HG03439 (cell line): ENCODE results near the gene RPS6KA2.

ENCODE experiments used
- ATAC-seq: cut with Tn5 transposase; IDR thresholded peaks from one replicate; pipeline ENCODE4 v1.9.1; 2021; ENCODE audit warnings: mild to moderate bottlenecking, moderate library complexity; ENCODE audit not compliant: unreplicated experiment

Gene RPS6KA2

DNA sequence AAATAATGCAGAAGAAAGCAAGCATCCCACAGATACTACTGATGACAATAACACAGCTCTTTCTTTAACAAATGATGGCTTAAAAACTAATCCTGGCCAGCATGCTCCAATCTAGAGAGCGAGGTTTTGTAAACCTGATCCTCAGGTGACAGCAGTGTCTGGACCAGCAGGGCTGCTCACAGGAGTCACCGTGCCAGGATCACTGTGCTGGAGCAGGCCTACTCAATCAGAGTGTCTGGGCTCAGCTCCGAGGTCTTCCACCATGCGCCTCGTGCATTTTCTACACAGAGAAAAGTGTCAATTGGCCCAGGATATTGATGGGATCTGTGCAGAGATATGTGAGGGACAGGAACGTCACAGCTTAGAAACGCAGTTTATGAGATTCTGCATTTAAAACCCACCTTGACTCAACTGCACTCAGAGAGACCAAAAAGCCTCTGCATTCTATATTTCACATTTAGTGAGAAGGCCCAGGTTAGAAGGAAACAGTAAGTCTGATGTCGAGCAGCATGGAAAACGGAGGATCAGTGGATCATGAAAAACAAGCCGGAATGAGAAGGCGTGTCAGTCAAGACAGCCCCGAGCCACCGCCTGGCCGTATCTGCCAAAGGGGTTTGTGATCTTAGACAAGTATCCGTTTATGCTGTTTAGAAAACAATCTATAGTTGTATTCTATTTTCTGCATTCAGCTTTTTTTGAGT is 48.4 kb downstream of the RPS6KA2 start:
- ATAC-seq = no peak

DNA sequence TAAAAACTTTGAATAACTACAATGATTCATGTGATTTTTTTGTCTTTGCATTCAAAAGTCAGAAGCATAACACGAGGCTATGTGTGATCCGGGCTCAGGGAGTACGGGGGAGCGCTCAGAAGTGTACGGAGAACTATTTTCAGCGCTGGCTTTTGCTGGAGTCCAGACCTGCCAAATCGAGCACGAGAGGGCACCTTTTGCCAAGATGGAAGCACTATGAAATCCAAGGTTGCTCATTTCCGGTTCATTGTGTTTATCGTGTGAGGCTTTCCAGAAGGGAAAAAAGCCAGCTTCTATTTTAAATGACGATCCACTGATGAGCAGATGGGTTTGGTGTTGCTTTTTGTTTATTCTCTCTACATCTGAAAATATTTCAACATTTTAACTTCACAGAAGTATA is 51.8 kb downstream of the RPS6KA2 start:
- no peak for ATAC-seq

DNA sequence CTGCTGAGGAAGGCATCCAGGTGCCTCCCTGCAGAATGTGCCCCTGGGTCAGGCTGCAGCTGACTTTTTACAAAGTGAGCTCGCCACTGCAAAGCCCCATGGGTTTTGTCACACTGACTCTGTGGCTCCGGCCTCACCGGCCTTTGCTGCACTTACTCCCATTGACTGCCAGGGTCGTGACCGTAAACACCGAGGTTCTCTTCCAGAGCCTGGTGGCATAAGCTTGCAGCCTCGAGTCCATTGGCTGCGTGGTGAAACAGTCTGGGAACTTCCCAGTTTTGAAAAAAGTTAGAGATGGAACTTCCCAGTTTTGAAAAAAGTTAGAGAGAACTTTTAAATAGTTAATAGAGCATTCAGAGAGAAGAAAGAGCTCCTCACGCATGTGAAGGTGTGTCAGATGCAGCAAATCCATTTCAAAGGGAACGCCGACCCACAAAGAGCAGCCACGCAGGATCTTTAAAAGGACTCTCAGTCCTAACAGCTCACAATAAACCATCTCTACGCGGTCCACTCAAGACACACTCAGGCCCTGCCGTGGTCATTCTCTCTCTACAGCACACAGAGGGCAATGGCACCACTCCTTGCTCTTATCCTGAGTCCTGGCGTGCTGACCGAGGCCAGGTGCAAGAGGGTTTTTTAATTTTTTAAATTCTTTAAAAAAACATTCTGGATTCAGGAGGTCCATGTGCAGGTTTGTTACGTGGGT is 53.4 kb downstream of the RPS6KA2 start:
- no peak for ATAC-seq

DNA sequence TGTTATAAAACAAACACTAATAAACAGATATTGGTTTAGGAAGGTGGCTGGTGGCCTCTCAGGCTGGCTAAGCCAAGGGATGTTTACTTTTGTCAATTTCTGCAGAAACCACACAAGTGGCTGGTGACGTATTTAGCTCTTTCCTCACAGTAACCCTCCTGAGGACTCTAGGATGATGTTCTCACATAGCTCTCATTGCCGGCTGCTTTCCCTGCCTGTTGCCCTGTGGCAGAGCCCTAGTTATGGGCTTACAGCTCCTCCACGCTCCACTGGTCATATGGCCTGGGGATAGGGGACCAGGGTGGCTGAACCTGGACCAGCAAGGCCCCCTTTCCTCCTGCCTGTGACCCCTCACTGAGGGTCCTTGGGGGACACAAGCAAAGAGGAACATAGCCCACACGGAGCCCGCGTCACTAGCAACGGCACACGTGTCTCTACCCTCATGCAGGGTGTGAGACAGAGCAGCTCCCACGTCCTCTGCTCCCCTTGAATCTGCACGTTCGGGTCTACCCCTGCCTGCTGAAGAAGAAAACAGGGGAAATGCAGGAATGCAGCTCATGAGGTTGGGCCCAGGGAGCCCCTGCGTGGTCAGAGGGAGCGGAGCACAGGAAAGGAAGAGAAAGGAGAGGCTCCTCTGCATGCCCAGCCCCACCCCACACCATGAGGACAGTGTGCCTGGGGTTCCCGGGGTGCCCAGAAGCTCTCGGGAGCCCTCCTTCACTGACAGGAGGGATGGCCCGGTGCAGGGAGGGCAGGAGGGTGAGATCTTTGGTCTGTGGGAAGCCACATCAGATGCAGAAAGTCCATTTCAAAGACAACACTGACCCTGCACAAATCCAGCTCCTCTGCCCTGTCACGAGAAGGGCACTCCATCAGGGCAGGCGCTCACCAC is 54.4 kb downstream of the RPS6KA2 start:
- no peak for ATAC-seq

DNA sequence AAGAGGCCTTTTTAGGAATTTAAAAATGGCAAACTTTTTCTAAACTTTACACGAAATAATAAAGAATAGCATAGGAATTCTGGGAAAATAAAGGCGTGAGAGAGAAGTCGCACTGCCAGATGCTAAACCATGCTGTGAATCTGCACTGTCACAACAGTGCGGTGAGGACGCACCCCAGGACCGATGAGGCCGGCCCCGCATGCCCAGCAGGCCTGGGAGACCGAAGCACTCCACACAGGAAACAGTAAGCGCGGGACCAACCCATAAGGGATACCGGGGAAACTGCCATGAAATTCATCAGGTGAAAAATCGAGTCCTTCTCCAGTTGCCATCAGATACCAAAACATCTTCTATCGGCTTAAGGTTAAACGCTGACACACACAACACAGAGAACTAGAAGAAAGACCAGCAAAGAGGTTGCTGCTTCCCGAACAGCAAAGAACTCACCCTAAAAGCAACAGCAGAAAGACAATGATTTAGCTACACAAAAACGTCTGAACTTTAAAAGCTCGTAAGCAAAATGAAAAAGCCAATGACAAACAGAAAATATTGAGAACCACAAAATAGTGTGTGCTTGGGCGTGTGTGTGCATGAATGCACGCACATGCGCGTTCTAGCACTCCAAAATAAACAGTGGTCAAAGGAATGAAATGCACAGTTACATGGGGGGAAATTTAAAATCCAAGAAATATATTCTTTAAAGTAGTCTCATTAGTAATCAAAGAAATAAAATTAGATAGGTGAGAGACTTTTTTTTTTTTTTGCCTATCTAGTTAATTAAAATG is 55.9 kb downstream of the RPS6KA2 start:
- no peak for ATAC-seq

DNA sequence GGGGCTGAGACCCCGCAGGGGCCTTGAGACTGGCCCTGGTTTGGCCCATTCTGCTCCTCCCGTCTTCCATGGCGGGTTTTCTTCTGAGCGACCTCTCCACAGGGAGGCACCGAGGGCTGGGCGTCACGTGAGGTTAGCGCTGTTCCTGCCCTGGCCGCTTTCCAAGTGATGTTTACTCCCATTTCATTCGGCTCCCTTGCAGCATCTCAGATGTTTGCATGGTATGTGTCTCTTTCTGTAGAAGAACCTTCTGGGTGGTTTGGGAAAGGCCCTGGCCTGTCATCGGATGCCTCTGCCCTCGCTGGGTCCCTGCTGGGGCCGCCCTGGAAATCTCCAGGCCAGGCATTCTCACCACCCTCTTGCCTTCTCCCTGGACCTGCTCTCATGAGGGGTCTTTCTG is 57.8 kb downstream of the RPS6KA2 start:
- ATAC-seq = no peak

DNA sequence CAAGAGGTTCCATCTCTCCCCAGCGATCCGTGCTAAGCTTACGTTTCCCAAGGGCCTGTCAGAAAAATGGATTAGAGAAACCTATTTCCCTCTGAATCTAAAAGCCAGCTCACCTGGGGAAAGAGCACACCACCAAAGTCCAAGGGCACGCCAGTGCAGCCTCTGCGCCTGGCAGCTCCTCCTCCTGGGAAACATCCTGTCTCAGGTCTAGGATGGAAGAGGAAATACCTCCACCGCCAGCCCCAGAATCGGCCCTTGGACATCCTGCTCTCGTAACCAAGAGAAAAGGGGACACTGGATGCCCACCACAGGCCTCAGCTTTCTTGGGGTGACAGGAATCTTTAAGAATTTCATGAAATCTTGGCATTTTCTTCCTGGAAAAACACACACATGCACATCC is 59.2 kb downstream of the RPS6KA2 start:
- no peak for ATAC-seq

DNA sequence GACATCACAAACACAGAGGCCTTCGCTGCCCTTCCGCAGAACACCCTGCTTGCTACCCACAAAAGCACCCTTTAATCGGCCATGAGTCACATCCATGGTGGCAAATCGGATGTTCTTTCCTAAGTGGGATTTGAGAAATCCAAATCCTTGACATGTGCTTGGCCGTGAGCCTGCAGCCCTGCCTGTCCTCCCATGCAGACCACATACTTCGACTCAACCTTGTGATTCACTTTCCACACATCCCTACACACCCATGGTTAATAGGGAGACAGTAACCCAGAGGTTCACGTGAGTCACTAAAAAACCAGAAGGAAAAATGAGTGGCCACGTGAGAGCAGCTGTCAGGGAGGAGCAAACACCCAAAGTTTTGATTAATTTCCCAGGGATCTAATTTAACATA is 59.9 kb downstream of the RPS6KA2 start:
- ATAC-seq = no peak

DNA sequence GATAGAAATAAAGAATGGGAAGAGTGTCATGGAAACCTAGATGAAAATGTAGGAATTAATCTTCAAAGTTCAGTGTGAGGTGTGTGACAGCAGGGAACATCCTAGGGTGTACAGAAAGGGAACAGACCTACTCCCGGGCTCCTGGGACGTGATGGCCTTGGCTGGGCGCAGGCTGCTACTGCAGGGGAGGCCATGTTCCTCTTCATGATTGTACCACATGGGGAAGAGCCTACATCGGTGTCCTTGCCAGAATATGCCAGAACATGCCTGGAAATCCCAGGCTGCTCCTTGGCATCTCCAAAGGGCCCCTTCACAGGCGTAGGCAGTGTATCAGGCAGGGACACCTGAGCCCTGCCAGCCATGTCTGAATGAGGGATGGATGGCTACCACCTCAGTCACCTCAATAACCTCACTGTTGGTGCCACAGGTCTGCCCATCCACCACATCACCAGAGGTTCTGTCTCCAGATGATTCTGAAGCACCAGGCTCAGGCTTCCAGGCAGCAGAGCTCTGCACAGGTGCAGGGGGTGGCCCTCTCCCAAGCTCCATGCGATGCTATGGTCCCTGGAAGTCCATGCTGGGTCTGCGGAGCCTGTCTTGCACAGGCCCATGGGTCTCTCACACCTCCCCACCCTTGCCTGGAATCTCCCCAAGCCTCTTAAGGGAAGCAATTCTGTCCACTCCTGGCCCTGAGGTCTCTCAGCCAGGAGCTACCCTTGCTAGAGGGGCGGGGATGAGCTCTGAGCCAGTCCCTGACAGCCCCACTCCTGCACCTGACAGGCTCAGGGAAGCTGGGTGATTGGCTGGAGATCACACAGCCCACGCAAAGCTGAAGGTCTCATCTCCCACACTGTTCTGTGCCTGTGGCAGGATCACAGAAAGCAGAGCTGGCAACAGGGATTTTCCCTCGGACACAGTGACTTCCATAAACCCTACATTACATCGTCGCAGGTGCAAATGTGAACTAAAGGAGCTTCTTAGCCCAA is 60.7 kb downstream of the RPS6KA2 start:
- ATAC-seq = no peak

DNA sequence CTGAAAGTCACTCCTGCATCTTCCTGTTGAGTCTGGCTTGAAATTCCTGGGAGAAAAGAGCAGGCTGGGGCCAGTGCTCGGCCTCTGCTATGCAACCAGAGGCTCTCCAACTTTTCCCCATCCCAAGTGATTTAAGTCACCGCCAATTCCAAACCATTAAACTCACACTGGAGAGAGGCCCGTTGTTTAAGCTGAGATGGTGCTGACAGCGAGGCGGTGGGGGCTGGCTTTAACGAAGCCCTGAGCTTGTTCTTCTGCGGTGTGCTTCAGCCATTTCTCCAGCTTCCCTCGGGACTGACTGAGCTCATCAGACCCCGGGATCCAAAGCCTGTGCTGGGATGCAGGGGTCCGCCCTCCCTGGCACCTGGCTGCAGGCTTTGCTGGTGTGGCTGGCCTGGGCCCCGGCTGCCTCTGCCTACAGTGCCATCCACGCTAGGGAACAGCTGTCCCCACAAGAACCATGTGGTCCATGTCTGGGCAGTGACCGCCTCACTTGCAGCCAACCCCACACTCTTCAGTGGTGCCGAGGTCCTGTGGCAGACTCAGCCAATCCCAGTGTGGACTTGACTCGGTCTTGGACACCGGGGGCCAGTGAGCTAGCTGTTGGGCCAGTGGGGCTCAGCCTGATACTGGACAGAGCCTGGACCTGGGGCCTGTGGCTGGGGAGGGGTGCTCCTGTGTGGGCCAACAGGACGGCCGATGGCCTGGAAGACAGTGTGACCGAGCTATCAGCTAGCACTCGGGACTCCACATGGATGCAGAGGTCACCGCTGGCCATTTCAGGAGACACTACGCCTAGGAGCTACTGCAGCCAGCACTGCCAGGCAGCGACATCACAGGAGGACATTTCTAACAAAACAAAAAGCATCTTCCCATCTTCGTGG is 61.7 kb downstream of the RPS6KA2 start:
- no peak for ATAC-seq

DNA sequence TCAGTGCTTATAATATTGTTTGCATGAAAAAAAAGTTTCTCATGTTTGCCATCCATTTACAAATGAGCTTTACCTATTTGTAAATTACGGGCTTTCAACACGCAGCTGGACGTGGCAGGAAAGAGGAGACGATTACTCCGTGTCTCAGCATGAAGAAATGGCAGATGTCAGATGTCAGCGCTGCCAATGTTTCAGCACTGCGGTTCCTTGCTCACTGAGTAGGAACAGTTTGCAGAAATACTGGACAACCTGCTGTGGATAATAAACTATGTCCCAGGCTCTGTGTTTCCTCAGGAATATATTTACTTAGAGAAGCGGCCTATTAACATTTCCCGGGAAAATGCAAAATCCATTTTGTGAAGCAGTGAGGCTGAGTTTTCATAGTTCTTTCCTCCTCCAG is 63.2 kb downstream of the RPS6KA2 start:
- ATAC-seq = no peak

DNA sequence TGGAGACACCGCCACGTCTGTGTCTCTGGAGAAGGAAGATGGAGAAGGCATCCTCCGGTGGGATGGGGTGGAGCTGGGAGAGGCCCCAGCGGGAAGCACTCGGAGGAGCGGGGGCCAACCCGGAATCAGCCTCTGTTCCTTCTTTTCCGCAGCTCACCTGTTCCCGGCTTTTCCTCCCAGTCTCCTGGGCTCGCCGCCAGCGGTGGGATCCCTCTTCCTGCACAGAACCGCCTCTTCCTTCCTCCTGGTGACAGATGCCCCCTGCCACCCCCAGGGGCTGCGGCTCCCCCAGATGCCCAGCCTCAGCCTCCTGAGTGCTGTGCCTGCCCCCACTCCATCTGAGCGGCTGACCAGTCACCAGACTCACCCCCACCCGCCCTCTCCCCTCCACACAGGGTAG is 63.9 kb downstream of the RPS6KA2 start:
- no peak for ATAC-seq

DNA sequence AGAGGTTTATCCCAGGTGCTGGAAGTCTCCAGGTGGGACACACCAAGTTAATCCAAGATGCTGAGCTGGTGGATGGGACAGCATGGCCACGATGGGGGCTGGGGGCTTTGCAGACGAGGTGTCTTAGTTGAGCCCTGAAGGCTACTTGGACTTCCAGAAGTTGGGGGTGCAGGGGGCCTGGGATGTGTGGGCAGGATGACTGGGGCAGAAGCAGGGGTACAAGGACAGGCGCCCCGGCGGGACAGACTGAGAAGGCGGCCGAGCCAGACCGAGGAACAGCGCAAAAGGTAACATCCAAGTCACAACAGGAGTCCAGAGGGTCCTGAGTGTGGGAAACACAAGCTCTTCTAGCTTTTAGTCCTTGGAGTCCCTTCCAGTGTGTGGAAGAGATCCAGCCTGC is 64.3 kb downstream of the RPS6KA2 start:
- no peak for ATAC-seq

DNA sequence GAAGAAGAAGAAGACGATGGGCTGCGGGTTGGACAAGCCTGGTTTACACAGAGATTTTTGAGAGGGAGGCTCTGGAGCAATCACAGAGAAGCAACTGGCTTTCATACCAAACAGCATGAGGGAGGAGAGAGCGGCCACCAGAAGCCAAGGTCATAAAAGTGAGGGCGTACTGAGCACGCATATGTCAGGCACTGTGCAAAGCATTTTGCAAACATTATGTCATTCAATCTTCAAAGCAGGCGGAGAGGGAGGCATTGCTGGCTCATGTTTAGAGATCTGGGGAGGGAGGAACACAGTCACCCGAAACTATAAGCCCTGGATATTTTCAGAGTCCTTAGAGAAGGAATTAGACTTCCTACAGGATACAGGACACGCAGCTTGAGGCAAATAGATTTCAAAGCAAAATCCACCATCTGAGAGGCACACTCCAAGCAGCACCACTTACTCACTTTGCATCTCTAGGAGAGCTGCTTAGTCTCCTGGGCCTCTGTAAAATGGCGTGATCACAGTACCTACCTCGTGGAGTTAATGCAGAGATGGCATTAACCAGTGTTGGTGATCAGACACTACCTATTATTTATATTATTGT is 65.2 kb downstream of the RPS6KA2 start:
- ATAC-seq = no peak

DNA sequence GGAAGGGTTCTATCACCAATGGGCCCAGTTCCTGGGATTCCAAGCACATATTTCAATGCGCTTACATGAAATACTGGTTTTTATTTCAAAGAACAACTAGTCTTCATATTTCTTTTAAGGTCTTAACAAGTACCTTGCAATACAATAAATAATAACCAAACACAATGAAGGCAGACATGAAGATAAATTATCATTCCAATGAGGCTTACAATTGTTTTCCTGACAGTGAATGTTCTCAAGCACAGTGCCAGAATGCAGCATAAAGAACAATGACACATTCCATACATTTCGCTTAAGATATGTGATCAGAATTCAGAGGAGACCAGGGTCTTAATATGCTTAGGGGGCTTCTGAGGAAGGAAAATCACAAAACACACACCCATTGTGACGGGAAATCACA is 66.8 kb downstream of the RPS6KA2 start:
- ATAC-seq = no peak

DNA sequence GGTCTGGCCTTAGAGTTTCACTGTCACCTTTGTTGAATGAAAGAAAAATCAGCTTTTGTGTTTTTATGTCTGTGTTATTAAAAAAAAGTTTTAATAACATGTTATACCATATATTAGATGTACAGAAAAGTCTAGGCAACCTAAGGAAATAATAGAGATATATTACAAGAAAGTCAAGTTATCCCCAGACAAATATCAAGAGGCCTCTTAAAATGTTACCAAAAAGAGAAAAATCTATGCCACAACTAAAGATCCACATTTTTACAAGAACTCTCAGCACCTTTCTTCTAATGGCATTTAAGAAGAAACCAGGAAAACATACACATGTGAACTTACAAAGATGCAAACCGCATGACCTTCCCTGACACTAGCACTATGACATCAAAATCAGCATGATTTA is 67.4 kb downstream of the RPS6KA2 start:
- no peak for ATAC-seq

DNA sequence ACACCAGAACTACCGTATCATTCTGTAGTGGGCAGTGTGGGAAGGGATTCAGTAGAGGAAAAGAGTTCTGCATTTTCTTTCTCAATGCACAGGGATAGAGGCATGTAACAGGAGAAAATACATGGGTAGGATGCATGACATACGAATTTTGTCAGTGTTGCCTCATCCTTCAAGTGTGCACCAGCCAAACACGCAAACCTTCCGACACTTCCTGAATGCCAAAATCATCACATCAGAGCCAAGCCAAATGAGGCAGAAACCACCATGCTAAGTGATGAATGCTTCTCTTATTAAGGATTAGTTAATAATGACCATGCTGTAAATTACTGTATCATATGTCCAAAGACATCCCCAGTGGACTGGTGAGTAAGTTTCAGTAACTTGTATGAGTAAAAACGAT is 67.8 kb downstream of the RPS6KA2 start:
- no peak for ATAC-seq
